Mammary epithelial cell (primary cell): Measurements from ENCODE around the gene CIAO1.

Source experiments
- CTCF ChIP-seq, 2 donors: IDR thresholded peaks in 1 of 2; conservative IDR thresholded peaks in 1 of 2; 2 replicates each; pipeline ENCODE4 v1.5.1; 2011 to 2012; ENCODE audit warnings: inconsistent platforms in 2 of 2, low read length in 2 of 2, mild to moderate bottlenecking in 2 of 2, control low read depth in 1 of 2, low read depth in 1 of 2; ENCODE audit not compliant: insufficient read depth in 1 of 2; ENCODE audit errors: extremely low read depth in 1 of 2
- EZH2 ChIP-seq: IDR thresholded peaks from 2 replicates; pipeline ENCODE4 v1.6.1; 2012; ENCODE audit warnings: low read length, inconsistent platforms, borderline replicate concordance

- TF ChIP-seq CTCF (conservative IDR thresholded peaks at IDR 0.05 in 1 of 2, IDR thresholded peaks at IDR 0.05 in 1 of 2; ENCODE audit: extremely low read depth in 1 of 2, insufficient read depth in 1 of 2, low read depth in 1 of 2, low read length in 2 of 2) (no peak), EZH2 (no peak)
These were observed 21.3 kb downstream of the CIAO1 start for GRCh38 chr2:96287273-96287856.
